ENCODE results near the gene CDH4.

DNA sequence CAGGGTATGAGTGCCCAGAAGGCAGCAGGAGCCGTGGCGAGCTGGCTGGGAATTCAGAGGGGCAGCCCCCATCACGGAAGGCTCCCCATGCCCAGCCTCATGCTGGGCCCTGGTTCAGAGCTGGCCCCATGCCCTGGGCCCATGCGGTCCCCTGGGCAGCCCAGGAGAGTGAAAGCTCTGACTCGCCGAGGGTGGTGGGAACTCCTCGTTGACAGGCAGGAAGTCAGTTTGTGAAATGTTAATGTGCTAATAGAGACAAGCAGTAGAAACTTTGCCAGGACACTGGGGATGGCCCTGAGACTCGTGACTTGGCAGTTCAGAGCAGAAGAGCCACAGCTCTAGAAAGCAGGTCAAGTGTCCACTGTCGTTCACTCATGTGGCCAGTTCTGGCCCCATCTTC, 460.6 kb downstream of the CDH4 start:
- TF ChIP-seq, protein P1, sequence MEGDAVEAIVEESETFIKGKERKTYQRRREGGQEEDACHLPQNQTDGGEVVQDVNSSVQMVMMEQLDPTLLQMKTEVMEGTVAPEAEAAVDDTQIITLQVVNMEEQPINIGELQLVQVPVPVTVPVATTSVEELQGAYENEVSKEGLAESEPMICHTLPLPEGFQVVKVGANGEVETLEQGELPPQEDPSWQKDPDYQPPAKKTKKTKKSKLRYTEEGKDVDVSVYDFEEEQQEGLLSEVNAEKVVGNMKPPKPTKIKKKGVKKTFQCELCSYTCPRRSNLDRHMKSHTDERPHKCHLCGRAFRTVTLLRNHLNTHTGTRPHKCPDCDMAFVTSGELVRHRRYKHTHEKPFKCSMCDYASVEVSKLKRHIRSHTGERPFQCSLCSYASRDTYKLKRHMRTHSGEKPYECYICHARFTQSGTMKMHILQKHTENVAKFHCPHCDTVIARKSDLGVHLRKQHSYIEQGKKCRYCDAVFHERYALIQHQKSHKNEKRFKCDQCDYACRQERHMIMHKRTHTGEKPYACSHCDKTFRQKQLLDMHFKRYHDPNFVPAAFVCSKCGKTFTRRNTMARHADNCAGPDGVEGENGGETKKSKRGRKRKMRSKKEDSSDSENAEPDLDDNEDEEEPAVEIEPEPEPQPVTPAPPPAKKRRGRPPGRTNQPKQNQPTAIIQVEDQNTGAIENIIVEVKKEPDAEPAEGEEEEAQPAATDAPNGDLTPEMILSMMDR (conservative IDR thresholded peaks at IDR 0.05; ENCODE audit: low read length): no peak
- TF ChIP-seq EZH2phosphoT487 (IDR thresholded peaks at IDR 0.05; ENCODE audit: borderline replicate concordance, low read depth, low read length): no peak

Measured in OCI-LY7 (cell line).